GM21723 (cell line): ENCODE data around the gene CNN2.

ENCODE experiments used
- ATAC-seq: cut with Tn5 transposase; IDR thresholded peaks from one replicate; pipeline ENCODE4 v1.9.1; 2021; ENCODE audit warnings: mild to moderate bottlenecking, moderate library complexity; ENCODE audit not compliant: unreplicated experiment

CNN2 gene

DNA sequence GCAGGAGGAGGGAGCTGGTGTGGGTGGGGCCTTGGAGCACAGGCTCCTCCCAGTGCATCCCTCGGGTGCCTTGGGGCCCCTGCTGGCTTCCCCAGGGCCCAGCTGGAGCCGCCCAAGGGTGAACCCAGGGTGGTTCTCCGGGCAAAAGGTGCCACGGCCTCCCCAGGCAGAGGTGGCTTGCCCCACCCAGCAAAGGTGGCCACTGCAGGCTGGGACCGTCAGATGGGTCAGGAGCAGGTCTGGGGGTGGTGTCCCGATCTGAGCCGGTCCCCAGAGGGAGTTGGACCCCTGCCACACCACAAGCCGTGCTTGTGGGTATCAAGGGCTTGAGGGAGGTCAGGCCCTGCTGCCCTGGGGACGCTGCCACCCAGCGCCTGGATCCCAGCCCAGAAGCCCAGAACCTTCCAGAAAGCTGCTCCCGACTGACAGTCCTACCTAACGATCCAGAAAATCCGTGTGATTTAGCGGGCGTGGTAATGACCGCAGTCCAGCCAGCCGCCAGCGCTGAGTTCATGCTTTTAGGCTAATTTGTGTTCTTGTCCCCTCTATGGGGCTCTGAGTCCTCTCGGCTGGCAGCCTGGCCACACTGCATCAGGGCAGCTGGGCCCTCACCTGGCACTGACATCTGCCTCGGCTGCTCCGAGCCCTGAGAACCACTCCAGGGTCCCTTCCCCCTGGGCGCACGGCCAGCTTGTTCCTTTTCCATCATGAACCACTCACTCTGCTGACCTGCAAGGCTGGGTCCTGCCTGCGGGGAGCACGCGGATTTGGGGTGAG, 31.2 kb upstream of the CNN2 start:
- ATAC-seq: no peak

- no peak for ATAC-seq
Observed at GRCh38 chr19:996051-996838, 30.2 kb upstream of the CNN2 start.

- ATAC-seq: no peak
Observed at GRCh38 chr19:998064-998463, 28.3 kb upstream of the CNN2 start.

GRCh38 chr19:999379-999719, 27.1 kb upstream of the CNN2 start:
- no peak for ATAC-seq

GRCh38 chr19:1000095-1000494, 26.3 kb upstream of the CNN2 start, which contains the start of gene GRIN3B:
TSS of gene GRIN3B (plus strand) at chr19:1000419. CDS start at chr19:1000438, 19 bp downstream.
- no peak for ATAC-seq

- no peak for ATAC-seq
Observed at GRCh38 chr19:1000591-1001537, 25.5 kb upstream of the CNN2 start.

DNA sequence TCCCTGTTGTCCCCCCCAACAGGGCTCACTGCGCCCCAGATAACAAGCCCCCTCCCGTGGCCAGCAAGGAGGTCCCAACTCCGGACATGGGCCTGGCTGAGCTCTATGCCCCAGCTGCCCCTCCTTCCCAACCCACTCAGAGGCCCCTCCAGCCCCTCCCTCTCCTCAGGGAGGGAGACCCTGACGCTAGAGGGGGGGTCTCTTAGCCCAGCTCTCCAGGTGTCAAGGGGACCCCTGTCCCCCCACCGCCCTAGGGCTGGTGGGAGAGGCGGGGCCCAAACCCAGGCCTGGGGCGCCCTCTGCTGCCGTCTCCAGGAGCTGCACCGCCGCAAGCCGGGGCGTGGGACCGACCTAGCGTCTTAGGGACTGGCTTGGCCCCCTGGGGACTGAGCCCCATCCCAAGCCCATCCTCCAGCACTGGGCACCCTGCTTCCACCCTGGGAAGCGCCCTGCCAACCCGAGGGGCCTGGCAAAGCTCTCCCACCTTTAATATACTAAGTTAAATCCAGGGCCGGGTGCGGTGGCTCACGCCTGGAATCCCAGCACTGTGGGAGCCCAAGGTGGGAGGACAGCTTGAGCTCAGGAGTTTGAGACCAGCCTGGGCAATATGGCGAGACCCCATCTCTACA, 24.8 kb upstream of the CNN2 start:
- ATAC-seq: no peak

- ATAC-seq: no peak
Observed at GRCh38 chr19:1002600-1002999, 23.8 kb upstream of the CNN2 start.

DNA sequence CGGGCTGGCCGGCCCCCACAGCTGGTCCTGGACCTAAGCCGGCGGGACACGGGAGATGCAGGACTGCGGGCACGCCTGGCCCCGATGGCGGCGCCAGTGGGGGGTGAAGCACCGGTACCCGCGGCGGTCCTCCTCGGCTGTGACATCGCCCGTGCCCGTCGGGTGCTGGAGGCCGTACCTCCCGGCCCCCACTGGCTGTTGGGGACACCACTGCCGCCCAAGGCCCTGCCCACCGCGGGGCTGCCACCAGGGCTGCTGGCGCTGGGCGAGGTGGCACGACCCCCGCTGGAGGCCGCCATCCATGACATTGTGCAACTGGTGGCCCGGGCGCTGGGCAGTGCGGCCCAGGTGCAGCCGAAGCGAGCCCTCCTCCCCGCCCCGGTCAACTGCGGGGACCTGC, 23.1 kb upstream of the CNN2 start:
- ATAC-seq: no peak

DNA sequence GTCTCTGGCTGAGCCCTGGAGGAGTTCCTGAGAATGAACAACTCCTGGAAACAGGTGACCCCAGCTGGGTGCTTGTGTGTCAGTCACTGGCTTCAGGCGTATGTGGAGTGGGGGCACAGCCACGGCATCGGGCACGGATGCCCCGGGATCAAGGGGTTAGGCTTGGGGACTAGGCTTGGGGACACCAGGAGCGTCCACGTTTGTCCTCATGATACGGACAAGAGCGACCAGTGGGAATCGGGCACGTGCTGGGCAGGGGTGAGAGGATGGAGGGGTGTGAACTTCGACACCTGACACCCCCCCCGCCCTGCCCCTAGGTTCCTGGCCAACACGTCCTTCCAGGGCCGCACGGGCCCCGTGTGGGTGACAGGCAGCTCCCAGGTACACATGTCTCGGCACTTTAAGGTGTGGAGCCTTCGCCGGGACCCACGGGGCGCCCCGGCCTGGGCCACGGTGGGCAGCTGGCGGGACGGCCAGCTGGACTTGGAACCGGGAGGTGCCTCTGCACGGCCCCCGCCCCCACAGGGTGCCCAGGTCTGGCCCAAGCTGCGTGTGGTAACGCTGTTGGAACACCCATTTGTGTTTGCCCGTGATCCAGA, 22.1 kb upstream of the CNN2 start:
- ATAC-seq: no peak

DNA sequence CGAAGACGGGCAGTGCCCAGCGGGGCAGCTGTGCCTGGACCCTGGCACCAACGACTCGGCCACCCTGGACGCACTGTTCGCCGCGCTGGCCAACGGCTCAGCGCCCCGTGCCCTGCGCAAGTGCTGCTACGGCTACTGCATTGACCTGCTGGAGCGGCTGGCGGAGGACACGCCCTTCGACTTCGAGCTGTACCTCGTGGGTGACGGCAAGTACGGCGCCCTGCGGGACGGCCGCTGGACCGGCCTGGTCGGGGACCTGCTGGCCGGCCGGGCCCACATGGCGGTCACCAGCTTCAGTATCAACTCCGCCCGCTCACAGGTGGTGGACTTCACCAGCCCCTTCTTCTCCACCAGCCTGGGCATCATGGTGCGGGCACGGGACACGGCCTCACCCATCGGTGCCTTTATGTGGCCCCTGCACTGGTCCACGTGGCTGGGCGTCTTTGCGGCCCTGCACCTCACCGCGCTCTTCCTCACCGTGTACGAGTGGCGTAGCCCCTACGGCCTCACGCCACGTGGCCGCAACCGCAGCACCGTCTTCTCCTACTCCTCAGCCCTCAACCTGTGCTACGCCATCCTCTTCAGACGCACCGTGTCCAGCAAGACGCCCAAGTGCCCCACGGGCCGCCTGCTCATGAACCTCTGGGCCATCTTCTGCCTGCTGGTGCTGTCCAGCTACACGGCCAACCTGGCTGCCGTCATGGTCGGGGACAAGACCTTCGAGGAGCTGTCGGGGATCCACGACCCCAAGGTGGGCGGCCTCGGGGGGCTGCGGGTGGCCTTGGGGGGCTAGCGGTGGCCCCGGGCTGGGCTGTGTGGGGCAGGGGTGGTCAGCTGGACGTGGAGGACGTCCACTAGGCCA, 21.4 kb upstream of the CNN2 start:
- ATAC-seq: no peak

GRCh38 chr19:1006711-1007398, 19.6 kb upstream of the CNN2 start:
- no peak for ATAC-seq

DNA sequence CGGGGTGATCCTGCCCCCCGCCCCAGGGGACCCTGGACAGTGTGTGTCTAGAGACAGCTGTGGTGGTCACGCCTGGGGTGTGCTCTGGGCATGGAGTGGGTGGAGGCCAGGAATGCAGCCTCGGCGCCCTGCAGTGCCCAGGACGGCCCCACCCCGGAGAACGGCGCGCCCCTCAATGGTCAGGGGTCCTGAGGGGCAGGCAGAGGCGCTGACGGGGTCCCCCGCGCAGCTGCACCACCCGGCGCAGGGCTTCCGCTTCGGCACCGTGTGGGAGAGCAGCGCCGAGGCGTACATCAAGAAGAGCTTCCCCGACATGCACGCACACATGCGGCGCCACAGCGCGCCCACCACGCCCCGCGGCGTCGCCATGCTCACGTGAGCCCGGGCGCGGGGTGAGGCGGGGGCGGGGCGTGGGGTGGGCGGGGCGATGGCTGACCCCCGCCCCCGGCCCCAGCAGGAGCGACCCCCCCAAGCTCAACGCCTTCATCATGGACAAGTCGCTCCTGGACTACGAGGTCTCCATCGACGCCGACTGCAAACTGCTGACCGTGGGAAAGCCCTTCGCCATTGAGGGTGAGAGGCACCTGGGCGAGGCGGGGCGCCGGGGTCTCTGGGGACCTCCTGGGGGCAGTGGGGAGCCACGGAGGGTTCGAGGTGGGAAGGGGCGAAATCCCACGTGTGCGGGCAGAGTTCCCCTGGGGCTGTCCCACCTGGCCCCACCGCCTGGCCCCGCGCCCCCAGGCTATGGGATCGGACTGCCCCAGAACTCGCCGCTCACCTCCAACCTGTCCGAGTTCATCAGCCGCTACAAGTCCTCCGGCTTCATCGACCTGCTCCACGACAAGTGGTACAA, 18.8 kb upstream of the CNN2 start:
- ATAC-seq: no peak

DNA sequence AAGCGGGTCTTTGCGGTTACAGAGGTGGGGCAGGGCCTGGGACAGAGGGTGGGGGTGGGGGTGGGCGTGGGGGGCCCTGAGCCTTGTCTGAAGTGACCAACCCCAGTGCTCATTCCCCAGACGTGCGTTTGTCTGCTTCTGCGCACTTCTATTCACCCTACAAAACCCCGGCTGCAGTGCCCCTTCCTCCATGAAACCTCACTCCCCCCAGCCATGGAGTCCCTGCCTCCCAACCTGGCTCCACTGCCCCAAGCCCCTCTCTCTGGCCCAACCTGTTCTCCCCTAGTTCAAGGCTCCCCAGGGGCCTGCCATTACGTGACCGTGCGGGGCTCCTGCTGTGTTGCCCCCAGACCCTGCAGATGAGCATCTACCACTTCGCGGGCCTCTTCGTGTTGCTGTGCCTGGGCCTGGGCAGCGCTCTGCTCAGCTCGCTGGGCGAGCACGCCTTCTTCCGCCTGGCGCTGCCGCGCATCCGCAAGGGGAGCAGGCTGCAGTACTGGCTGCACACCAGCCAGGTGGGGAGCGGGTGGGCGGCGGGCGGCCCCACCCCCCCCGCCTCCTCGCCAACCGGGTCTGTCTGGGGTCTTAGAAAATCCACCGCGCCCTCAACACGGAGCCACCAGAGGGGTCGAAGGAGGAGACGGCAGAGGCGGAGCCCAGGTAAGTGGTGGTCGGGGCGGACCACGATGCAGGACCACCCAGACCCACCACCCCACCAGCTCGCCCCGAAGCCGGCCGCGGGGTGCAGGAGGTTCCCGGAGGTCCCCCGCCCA, 18.0 kb upstream of the CNN2 start:
- no peak for ATAC-seq

GRCh38 chr19:1009041-1009980, 17.1 kb upstream of the CNN2 start:
- ATAC-seq: no peak

DNA sequence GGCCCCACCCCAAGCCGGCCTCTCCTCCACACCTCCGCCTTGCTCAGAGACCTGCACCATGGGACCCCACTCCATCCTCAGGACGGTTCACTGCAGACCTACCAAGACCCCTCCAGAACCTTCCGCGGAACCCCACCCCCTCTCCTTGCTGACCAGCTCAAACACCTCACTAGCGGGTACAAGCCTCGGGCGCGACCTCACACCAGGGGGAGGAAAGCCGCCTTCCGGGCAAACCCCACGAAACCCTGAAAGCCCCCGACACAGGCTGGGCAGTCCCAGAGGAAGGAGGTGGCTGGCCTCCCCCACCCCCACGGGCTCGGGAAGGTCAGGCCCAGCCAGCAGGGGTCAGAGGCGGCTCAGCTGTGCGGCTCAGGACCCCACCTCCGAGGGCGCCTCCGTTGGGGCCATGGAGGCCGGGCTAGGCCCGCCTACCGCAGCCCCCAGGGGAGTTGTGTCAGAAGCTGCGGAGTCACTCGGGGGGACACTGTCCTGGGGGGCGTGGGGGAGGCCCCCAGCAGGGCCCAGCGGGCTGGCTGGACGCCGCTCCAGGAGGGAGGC, 16.3 kb upstream of the CNN2 start:
- no peak for ATAC-seq
